AG04449 (cell line): Measurements from ENCODE around the gene BAZ1A.

Source experiments
- CTCF ChIA-PET: fragments of 350-600 bp; formaldehyde crosslinking; extraction: SDS; loops from one replicate; lab custom pipeline; 2021; ENCODE audit warnings: antibody characterized with exemption; lab: Yijun Ruan, JAX
- POLR2A ChIA-PET: fragments of 400-600, 350-600 bp; formaldehyde crosslinking; extraction: SDS; loops from one replicate; lab custom pipeline; 2020; ENCODE audit warnings: antibody characterized with exemption, inconsistent platforms; lab: Yijun Ruan, JAX
- DNase-seq: peaks from one replicate; pipeline ENCODE4 v3.0.0-alpha.2; 2010; ENCODE audit warnings: low read depth, low spot score
- H3K4me3 ChIP-seq: 2 replicates; pipeline ENCODE4 v1.5.1; 2011; ENCODE audit warnings: low read depth, mild to moderate bottlenecking, control low read depth, low read length
- CTCF ChIP-seq: IDR thresholded peaks from one replicate; pipeline ENCODE4 v1.5.1; 2011; ENCODE audit warnings: mild to moderate bottlenecking, moderate library complexity, low read length, control low read depth, inconsistent platforms; ENCODE audit not compliant: insufficient read depth; ENCODE audit errors: missing control alignments

The BAZ1A gene

GRCh38 chr14:34911209-34912150 is 36.3 kb upstream of the BAZ1A start:
- peak; percentile 10 for DNase-seq
- ChIA-PET POLR2A (interaction anchor here (1.1 kb wide), 1 partner anchor 36 kb away, joined by 4 read pairs; the partner anchor contains the start of gene BAZ1A), CTCF (interaction anchor here (0.7 kb wide), 1 partner anchor 62 kb away, joined by 3 read pairs; no protein-coding TSS in a partner anchor)
- no peak for TF ChIP-seq CTCF
- no peak overlapping the region for H3K4me3 ChIP-seq

DNA sequence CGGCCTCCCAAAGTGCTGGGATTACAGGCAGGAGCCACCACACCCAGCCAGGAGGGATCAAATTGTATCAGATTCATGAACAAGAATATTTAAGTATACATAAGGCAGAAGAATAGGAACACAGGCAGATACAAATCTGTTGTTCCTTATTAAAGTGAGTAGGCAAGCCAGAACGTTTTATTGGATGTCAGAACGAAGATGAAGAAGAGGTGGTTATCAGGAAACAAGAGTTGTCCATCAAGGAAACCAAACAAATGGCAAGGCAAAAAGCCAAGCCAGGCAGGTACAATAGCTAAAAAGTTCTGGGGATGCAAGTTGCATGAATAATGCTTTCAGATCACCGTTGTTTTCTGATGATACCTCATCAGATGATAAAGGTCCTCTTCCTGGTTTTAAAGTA is 31.1 kb upstream of the BAZ1A start:
- no peak for TF ChIP-seq CTCF
- no peak overlapping the region for H3K4me3 ChIP-seq
- ChIA-PET POLR2A (no interaction called here), CTCF (no interaction called here)
- DNase-seq, result no peak

DNA sequence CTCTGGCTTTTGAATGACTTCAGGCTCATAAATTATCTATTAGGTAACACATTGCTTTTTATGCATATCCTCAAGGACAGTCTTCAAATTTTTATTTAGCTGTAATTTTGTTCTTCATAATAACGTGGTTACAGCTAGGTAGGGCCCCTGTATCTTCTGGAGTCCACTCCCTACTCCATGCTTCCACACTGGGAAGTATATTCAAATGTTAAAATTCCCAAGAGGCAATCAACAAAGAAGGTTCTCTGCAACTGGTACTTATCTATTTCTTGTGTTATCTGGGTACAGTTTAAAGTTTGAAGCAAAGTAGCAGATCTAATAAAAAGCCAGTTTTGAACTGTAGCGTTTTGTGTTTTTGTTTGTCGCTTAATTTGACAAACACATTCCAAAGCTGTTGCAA is 20.1 kb upstream of the BAZ1A start:
- DNase-seq, result no peak
- ChIA-PET POLR2A (no interaction called here), CTCF (no interaction called here)
- H3K4me3 ChIP-seq, result no peak overlapping the region
- no peak for TF ChIP-seq CTCF

- no peak for TF ChIP-seq CTCF
- no peak overlapping the region for H3K4me3 ChIP-seq
- ChIA-PET CTCF (no interaction called here), POLR2A (no interaction called here)
- no peak for DNase-seq
Observed at GRCh38 chr14:34890937-34891336, 15.8 kb upstream of the BAZ1A start.

GRCh38 chr14:34888186-34888585 is 13.0 kb upstream of the BAZ1A start:
- H3K4me3 ChIP-seq, result no peak overlapping the region
- CTCF ChIA-PET, result no interaction called here
- TF ChIP-seq CTCF, result no peak
- DNase-seq, result no peak
- POLR2A ChIA-PET, result no interaction called here

DNA sequence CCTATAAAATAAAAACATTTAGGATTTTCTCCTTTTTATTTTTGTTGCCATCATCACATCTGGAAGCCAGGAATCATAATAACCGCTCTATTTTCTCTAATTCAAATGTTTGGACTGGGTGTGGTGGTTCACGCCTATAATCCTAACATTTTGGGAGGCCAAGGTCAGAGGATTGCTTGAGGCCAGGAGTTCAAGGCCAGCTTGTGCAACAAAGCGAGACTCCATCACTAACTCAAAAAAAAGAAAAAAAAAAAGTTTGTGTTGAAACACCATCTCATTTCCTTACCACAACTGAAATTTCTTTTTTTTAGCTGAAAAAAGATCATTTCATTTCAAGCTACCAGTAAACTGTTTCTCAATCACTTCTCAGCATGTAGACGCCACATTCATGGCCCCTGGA is 8.8 kb upstream of the BAZ1A start:
- CTCF ChIA-PET, result no interaction called here

More for the DNA sequence above, 8.8 kb upstream of the BAZ1A start:
- H3K4me3 ChIP-seq, result no peak overlapping the region
- no peak for DNase-seq
- POLR2A ChIA-PET, result no interaction called here
- no peak for TF ChIP-seq CTCF
